Astrocyte (in vitro differentiated cells and primary cell): ENCODE data around the gene B2M.

Source experiments
- CTCF ChIP-seq: IDR thresholded peaks from 2 replicates; pipeline ENCODE4 v1.5.1; 2011; ENCODE audit warnings: low read depth, mild to moderate bottlenecking, inconsistent platforms, low read length, moderate library complexity; ENCODE audit not compliant: insufficient read depth
- EZH2 ChIP-seq: IDR thresholded peaks from 2 replicates; pipeline ENCODE4 v1.6.1; 2012; ENCODE audit warnings: mild to moderate bottlenecking, low read length, inconsistent platforms; ENCODE audit not compliant: insufficient read depth

- no peak for TF ChIP-seq CTCF
- no peak for TF ChIP-seq EZH2
Observed at GRCh38 chr15:44711743-44712345, 527 bp downstream of the B2M start.
